NB4 (cell line): ENCODE results near the gene ATAD3A.

Experiments used
- CTCF ChIP-seq: IDR thresholded peaks from one replicate; pipeline ENCODE4 v1.5.1; 2012; ENCODE audit warnings: low read depth, low read length
- MYC ChIP-seq: IDR thresholded peaks from 2 replicates; pipeline ENCODE4 v1.6.1; 2011; ENCODE audit warnings: low read depth, low read length
- POLR2A ChIP-seq: IDR thresholded peaks from 2 replicates; pipeline ENCODE4 v1.6.1; 2011; ENCODE audit warnings: mild to moderate bottlenecking; ENCODE audit not compliant: insufficient read length; ENCODE audit errors: extremely low read depth

- TF ChIP-seq CTCF (no peak), POLR2A (no peak), MYC (no peak)
These were observed 39.7 kb downstream of the ATAD3A start for GRCh38 chr1:1551524-1552262.
